Stimulated activated CD4-positive, alpha-beta T cell treated with anti-CD3 and anti-CD28 coated beads, TNF-alpha, amount 100 ng/mL, for 1 hour (primary cell): ENCODE results near the gene TATDN3.
"Not testable (repeated sequence)": the region's sequence is repeated elsewhere in the genome, so short reads cannot be mapped to it uniquely, and the experiment has no call there.

Experiments
- DNase-seq, 3 donors: peaks; one replicate each; pipeline ENCODE4 v3.0.0-alpha.2; 2020; ENCODE audit warnings: low read depth in 3 of 3, low spot score in 1 of 3

TATDN3 gene

DNA sequence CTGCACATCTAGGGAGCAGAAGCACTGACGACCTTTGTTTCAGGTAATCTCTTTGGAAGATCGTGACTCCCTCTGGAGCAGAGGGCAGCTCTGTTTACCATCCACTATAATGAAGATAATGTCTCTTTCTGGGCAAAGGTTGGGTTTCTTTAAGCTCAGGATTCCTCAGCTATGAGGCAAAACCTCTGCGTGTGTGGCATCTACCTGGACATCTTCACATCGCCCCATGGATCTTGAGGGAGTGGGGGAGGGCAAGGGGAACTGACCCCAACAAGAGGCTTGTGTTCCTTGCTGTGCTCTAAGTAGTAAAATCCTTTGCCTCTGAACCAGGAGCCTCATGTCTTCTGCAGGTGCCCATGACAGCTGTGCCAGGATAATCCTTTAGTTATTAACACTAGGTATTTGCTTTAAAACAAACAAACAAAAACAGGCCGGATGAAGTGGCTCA is 36.2 kb downstream of the TATDN3 start:
- DNase-seq: no peak

DNA sequence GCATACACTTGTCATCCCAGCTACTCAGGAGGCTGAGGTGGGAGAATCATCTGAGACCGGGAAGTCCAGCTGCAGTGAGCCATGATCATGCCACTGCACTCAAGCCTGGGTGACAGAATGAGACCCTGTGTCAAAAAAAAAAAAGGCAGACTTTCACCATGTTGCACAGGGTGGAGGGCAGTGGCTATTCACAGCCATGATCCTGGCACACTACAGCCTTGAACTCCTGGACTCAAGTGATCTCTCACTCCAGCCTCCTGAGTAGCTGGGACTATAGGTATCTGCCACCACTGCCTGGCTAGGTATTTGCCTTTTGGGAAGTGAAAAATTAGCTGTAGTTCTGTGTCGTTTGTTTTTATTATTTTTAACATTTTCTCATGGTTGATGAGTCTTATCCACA is 36.7 kb downstream of the TATDN3 start:
- DNase-seq: no peak

DNA sequence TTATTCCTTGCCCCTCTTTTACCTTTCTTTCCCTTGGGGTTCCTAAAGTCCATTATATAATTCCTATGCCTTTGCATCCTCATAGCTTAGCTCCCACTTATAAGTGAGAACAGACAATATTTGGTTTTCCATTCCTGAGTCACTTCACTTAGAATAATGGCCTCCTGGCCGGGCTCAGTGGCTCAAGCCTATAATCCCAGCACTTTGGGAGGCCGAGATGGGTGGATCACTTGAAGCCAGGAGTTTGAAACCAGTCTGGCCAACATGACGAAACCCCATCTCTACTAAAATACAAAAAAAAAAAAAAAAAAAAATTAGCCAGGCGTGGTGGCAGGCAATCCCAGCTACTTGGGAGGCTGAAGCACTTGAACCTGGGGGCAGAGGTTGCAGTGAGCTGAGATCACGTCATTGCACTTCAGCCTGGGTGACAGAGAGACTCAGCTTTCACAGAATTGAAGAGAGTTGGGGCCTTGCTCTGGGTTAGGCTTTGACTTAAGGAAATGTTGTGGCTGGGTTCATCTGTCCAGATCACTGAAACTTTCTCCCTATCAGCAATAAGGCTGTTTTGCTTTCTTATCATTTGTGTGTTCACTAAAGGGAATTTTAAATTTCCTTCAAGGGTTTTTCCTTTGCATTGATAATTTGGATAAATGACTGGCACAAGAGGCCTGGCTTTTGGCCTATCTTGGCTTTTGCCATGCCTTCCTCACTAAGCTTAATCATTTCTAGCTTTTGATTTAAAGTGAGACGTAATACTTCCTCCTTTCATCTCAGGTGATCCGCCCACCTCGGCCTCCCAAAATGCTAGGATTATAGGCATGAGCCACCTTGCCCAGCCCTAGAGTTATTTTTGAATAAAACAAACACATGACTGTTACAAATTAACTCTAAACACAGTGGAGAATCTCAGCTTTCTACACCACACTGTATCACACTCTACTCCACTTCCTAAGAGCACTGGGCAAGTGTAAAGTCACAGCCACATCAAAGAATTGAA is 41.8 kb downstream of the TATDN3 start:
- DNase-seq: not testable (repeated sequence)

DNA sequence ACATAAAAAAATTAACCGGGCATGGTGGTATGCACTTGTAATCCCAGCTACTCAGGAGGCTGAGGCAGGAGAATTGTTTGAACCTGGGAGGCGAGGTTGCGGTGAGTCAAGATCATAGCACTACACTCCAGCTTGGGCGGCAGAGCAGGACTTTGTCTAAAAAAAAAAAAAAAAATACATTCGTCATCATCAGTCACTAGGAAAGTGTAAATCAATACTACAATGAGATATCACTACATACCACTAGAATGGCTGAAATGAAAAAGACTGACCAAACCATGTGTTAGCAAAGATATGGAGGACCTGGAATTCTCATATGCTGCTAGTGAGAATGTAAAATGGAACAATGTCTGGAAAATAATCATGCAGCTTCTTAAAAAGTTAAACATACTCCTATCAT is 46.5 kb downstream of the TATDN3 start:
- DNase-seq: no peak

DNA sequence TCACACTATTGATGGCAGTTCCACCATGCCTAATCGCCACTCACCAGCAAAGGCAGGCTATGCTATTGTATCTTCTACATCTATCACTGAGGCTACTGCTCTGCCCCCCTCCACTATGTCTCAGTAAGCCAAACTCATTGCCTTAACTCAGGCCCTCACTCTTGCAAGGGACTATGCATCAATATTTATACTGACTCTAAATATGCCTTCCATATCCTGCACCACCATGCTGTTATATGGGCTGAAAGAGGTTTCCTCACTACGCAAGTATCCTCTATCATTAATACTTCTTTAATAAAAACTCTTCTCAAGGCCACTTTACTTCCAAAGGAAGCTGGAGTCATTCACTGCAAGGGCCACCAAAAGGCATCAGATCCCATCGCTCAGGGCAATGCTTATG is 52.8 kb downstream of the TATDN3 start:
- not testable (repeated sequence) for DNase-seq

DNA sequence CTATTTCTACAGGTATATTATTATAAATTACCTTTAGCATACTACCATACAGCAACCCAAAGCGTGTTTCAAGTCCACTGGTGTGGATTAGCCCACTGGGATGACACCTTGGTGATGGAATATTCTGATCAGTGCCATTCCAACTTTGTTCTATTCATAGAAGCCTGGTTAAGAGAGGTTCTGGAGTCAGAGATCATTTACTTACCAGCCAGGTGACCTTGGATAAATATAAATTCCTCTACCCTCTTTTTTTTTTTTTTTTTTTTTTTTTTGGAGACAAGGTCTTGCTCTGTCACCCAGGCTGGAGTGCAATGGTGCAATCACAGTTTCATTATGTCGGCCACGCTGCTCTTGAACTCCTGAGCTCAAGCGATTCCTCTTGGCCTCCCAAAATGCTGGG is 55.9 kb downstream of the TATDN3 start, which contains the start of gene SPATA45:
SPATA45 (minus strand) TSS at position 101 of the 400 bp plus-strand sequence. CDS start 11,500 bp downstream, outside the sequence.
- DNase-seq: no peak

DNA sequence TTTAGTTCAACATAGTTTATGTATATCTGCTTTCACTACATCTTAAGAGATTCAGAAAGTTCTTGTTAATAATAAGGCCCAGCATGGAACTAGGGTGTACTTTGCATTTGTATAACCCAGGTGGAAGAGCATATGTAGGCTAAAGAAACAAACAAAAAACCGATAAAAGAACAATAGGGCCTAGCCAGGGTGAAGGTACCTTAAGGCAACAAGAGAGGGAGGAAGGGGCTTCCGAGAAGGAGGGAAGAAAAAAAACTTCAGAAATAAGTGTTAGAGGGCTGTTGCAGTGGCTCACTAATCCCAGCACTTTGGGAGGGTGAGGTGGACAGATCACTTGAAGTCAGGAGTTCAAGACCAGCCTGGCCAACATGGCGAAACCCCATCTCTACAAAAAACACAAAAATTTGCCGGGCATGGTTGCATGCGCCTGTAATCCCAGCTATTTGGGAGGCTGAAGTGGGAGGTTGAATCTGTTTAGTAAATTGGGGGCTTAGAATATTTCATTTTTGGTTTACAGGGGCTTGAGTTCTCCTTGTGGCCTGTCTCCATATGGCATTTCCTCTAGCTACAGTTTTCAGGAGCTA is 60.5 kb downstream of the TATDN3 start:
- no peak for DNase-seq

DNA sequence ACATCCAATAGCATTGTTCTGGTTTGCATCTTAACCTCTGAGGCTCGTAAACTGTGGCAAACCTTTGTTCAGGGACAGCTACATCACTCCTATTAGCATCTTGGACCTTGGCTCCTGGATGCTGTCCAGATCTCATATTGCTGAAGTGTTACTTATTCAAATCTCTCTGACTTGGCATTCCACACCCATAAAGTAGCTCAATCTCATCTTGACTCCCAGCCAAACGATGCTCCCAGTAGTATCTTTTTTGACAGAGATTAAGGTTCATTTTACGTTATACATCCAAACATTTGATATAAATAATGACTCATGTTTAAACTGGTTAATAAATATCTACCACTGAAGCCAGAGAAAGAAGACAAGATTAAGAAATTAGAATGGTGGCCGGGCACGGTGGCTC is 62.0 kb downstream of the TATDN3 start:
- no peak for DNase-seq

DNA sequence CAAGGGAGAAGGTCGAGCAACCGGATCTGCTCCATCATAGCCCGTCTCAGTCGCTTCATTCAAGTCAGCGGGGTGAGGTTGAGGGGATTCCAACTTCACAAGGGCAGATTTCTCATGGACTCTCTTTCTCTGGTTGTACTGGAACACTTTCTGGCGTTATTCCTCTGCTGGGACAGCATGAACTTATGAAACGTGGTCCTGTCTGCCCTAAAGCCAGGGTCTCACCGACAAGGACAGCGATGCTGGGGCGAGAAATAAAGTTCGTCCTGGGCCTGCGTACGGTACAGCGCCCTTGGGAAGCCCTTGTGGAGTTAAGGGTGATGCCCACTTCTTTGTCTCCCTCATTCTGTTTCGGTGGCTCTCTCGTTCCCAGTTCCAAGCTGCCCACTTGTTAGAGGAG is 65.1 kb downstream of the TATDN3 start:
- DNase-seq: no peak

DNA sequence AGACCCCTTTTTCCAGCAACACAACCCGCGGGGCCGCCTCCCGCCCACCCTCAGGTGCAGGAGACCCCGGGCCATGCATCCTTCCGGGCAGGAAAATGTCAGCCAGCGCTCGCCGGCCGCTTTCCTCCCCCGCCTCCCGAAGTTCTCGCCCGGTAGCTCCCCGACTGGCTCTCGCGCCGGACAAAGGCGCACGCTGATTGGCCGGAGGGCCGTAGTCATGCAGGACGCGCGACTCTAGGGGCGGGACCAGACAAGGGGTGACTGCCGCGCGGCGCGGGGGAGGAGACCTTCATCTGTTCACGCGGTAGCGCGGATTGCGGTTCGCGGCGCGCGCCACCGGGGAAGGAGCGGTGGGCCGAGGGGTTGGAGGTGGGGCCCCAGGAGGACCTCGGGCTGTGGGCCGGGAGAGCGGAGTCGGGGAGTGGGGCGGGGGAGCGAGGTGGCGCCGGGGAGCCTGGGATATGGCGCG is 66.3 kb downstream of the TATDN3 start, which contains the start of gene FLVCR1:
FLVCR1 (plus strand) TSS at position 284 of the 469 bp plus-strand sequence; CDS start at position 462, 178 bp downstream.
- DNase-seq: peak; percentile 74 to 76 (median 75)

DNA sequence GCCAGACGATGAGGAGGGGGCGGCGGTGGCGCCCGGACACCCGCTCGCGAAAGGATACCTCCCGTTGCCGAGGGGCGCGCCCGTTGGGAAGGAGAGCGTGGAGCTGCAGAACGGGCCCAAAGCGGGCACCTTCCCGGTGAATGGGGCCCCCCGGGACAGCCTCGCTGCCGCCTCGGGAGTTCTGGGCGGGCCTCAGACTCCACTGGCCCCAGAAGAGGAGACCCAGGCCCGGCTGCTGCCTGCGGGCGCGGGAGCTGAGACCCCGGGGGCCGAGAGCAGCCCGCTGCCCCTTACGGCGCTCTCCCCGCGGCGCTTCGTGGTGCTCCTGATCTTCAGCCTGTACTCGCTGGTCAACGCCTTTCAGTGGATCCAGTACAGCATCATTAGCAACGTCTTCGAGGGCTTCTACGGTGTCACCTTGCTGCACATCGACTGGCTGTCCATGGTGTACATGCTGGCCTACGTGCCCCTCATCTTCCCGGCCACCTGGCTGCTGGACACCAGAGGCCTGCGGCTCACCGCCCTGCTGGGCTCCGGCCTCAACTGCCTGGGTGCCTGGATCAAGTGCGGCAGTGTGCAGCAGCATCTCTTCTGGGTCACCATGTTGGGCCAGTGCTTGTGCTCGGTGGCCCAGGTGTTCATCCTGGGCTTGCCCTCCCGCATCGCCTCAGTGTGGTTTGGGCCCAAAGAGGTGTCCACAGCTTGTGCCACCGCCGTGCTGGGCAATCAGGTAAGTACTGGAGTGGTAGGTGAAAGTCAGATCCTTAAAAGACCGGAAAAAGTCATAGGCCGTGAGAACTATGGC is 67.0 kb downstream of the TATDN3 start:
- DNase-seq: no peak

DNA sequence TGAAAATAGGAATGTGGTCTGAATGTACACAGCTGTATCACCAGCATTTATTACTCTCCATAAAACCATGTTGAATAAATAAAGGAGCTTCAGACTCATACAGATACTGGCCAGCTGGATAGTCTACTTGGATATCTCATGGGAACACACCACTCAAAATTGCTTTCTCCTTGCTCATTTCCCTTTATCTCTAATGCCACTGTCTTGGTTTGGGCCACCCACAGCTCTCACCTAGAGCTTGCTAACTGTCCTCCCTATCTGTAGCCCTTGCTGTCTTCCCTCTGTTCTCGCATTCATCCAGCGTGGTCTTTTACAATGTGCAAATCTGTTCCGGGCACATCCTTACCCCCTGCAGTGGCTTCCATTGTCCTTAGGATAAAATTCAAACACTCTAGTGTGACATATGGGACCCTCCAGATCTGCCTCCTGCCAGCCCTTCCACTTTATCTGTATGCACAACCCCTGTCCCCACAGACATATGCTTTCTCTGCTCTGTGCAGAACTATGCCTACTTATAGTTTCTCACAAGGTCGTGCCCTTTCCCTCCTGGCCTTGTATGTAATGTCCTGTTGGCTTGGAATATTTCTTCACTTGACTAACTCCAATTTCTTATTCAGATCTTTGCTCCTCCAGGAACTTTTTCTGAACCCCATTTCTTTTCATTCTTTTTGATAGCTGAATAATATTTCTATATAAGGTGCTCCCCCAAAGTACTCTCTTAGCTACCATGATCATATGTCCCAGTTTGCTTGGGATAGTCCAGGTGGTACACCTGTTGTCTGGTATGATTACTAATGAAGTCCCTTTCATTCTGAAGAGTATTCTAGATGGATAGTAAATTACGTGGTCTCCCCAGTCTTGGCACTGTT is 69.3 kb downstream of the TATDN3 start:
- DNase-seq: no peak

DNA sequence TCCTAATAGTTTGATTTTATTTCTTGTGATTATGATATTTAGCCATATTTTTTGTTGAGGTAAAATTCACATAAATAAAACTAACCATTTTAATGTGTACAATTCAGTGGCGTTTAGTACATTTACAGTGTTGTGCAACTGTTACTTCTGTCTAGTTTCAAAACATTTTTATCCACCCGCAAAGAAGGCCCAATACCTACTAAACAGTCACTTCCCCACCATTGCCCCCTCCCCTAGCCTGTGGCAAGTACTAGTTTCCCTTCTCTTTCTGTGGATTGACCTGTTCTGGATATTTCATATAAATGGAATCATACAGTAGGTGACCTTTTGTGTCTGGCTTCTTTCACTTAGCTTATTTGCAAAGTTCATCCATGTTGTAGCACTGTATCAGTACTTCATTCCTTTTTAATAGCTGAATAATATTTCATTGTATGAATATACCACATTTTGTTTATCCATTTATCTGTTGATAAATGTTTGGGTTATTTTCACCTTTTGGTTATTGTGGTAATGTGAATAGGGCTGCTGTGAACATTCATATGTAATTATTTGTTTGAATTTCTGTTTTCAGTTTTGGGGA is 70.5 kb downstream of the TATDN3 start:
- DNase-seq: no peak

DNA sequence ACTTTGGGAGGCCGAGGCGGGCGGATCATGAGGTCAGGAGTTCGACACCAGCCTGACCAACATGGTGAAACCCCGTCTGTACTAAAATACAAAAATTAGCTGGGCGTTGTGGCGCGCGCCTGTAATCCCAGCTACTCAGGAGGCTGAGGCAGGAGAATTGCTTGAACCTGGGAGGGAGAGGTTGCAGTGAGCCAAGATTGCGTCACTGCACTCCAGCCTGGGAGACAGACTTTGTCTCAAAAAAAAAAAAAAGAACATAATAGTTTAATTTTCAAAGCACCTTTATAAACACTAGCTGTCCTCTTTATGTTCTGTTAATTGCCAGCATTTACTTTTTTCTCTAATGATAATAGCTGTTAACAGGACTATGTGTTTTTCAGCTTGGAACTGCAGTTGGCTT is 71.7 kb downstream of the TATDN3 start:
- DNase-seq: not testable (repeated sequence)

DNA sequence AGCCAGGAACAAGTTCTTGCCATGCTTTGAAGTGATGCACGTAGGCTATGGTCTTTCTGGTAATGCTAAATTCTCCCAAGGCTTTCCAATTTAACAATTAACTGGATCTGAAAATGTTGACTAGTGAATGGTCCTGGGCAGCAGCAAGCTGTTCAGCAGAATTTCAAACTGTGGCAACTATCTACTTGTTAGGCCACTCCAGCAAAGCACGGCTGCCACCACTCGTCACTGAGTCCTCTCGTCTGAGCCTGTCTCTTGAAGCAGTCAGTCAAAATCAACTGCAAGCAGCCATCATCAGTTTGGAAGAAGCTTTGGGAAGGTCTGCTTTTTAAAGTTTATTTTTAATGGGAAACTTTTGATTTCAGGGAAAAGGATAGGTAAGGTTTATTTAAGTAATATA is 72.5 kb downstream of the TATDN3 start:
- DNase-seq: no peak
